Suprapubic skin (tissue), 4 donors: Measurements from ENCODE around the gene TMEM178B. TPM values are rescaled to one million over a fixed set of nuclear protein-coding genes. Genes with fewer than 3 reads are reported as not detected.
"Not testable (repeated sequence)": the region's sequence is repeated elsewhere in the genome, so short reads cannot be mapped to it uniquely, and the experiment has no call there.

ENCODE experiments used
- DNase-seq, 2 donors: peaks; one replicate each; pipeline ENCODE4 v3.0.0-alpha.2; 2019; ENCODE audit warnings: low spot score in 2 of 2
- H3K27ac ChIP-seq: fragments of 200-600 bp; sonication (generic); one replicate; pipeline ENCODE4 v1.5.1; 2019
- H3K27me3 ChIP-seq: fragments of 200-600 bp; sonication (generic); one replicate; pipeline ENCODE4 v1.5.1; 2019
- H3K36me3 ChIP-seq: fragments of 200-600 bp; sonication (generic); one replicate; pipeline ENCODE4 v1.5.1; 2019
- H3K4me1 ChIP-seq: fragments of 200-600 bp; sonication (generic); one replicate; pipeline ENCODE4 v1.5.1; 2019
- H3K4me3 ChIP-seq: fragments of 200-600 bp; sonication (generic); one replicate; pipeline ENCODE4 v1.5.1; 2019; ENCODE audit warnings: mild to moderate bottlenecking
- H3K9me3 ChIP-seq: fragments of 200-600 bp; sonication (generic); one replicate; pipeline ENCODE4 v1.5.1; 2019
- CTCF ChIP-seq, 2 donors: fragments of 200-600 bp in 1 of 2; fragments of 450-650 bp in 1 of 2; sonication (generic) in 1 of 2; IDR thresholded peaks; one replicate each; pipeline ENCODE4 v1.5.1; 2016 to 2019; ENCODE audit warnings: antibody characterized with exemption in 2 of 2, mild to moderate bottlenecking in 1 of 2, moderate library complexity in 1 of 2
- EP300 ChIP-seq: sonication (generic); formaldehyde crosslinking; IDR thresholded peaks from one replicate; pipeline ENCODE4 v1.6.1; 2017; ENCODE audit warnings: antibody characterized with exemption
- POLR2A ChIP-seq, 2 donors: fragments of 450-650 bp; IDR thresholded peaks; one replicate each; pipeline ENCODE4 v1.6.1; 2017; ENCODE audit warnings: antibody characterized with exemption in 2 of 2, mild to moderate bottlenecking in 2 of 2, moderate library complexity in 2 of 2
- POLR2AphosphoS5 ChIP-seq, 3 donors: sonication (generic); formaldehyde crosslinking; IDR thresholded peaks; one replicate each; pipeline ENCODE4 v1.6.1; 2017; ENCODE audit warnings: antibody characterized with exemption in 3 of 3
- WGBS: methylation state at CpG from one replicate; pipeline ENCODE4 v1.1.5; 2018; 5-methylcytosine and 5-hydroxymethylcytosine counted together
- total RNA-seq, 4 donors: library from RNA; depleted of rRNA; stranded (reverse); fragments of >200 nt; gene quantifications; one replicate each; pipeline ENCODE4 v1.1.0, GENCODE V29; 2016

The TMEM178B gene
- 1 to 10 TPM in 1 of 4 donors, under 1 TPM in 3; 0.34 to 1.6 (median 0.72) TPM for total RNA-seq

GRCh38 chr7:141073641-141074161 lies at the start of gene TMEM178B:
TSS of gene TMEM178B (plus strand) at chr7:141074064.
- 0% methylated on average over 1 of the region's 47 CpGs for WGBS
- peak within 1 kb of the TSS; percentile 59 for H3K4me3 ChIP-seq
- no peak within 1 kb of the TSS for H3K27ac ChIP-seq
- peaks cover 42% of the 10 kb centered on the region for H3K4me1 ChIP-seq
- H3K36me3 ChIP-seq = no peaks in the 10 kb centered on the region
- TF ChIP-seq EP300 = no peak
- H3K9me3 ChIP-seq = no peaks in the 10 kb centered on the region
- peaks cover 67% of the 10 kb centered on the region for H3K27me3 ChIP-seq
- no peak for DNase-seq

- Histone ChIP-seq H3K27ac (no peak overlapping the region), H3K9me3 (peaks cover 2% of the 10 kb centered on the region), H3K27me3 (peaks cover 6% of the 10 kb centered on the region), H3K4me1 (no peaks in the 10 kb centered on the region), H3K36me3 (no peaks in the 10 kb centered on the region), H3K4me3 (no peak overlapping the region)
- WGBS = 88% methylated on average over 1 of the region's 1 CpG
- no peak for DNase-seq
- no peak for TF ChIP-seq POLR2AphosphoS5 (IDR thresholded peaks at IDR 0.05)
- no peak for TF ChIP-seq EP300
- no peak for TF ChIP-seq POLR2A (IDR thresholded peaks at IDR 0.05)
- TF ChIP-seq CTCF (IDR thresholded peaks at IDR 0.05) = no peak
Measured at GRCh38 chr7:141024668-141025067, 49.2 kb upstream of the TMEM178B start.

DNA sequence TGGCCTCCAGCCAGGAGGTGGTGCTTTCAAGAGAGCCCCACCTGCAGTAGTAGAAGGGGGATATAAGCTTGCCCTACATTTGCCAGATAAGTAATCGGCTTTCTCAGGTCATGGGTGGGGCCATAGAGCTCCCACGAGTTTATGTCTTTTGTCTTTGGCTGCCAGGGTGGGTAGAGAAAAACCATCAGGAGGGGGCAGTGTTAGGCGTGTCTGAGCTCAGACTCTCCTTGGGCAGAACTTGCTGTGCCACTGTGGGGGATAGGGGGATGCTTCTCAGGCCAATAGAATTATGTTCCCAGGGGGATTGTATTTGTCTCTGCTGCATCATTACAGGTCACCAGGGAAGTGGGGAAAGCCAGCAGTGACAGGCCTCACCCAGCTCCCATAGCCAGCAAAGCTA lies 46.8 kb upstream of the TMEM178B start:
- H3K9me3 ChIP-seq = peaks cover 2% of the 10 kb centered on the region
- H3K27me3 ChIP-seq = no peaks in the 10 kb centered on the region
- TF ChIP-seq CTCF (IDR thresholded peaks at IDR 0.05) (no peak), POLR2AphosphoS5 (IDR thresholded peaks at IDR 0.05) (no peak), EP300 (no peak), POLR2A (IDR thresholded peaks at IDR 0.05) (no peak)
- no peak overlapping the region for H3K4me3 ChIP-seq
- DNase-seq = no peak
- no peak overlapping the region for H3K27ac ChIP-seq
- 68% methylated on average over 3 of the region's 3 CpGs for WGBS
- H3K4me1 ChIP-seq = no peaks in the 10 kb centered on the region
- H3K36me3 ChIP-seq = no peaks in the 10 kb centered on the region

- WGBS = 85% methylated on average over 3 of the region's 3 CpGs
- Histone ChIP-seq H3K36me3 (no peaks in the 10 kb centered on the region), H3K9me3 (peaks cover 2% of the 10 kb centered on the region), H3K4me3 (no peak overlapping the region), H3K27ac (no peak overlapping the region), H3K4me1 (no peaks in the 10 kb centered on the region), H3K27me3 (no peaks in the 10 kb centered on the region)
- no peak for DNase-seq
- TF ChIP-seq CTCF (IDR thresholded peaks at IDR 0.05) (no peak), POLR2A (IDR thresholded peaks at IDR 0.05) (no peak)
Measured at GRCh38 chr7:141028767-141029166, 45.1 kb upstream of the TMEM178B start.

DNA sequence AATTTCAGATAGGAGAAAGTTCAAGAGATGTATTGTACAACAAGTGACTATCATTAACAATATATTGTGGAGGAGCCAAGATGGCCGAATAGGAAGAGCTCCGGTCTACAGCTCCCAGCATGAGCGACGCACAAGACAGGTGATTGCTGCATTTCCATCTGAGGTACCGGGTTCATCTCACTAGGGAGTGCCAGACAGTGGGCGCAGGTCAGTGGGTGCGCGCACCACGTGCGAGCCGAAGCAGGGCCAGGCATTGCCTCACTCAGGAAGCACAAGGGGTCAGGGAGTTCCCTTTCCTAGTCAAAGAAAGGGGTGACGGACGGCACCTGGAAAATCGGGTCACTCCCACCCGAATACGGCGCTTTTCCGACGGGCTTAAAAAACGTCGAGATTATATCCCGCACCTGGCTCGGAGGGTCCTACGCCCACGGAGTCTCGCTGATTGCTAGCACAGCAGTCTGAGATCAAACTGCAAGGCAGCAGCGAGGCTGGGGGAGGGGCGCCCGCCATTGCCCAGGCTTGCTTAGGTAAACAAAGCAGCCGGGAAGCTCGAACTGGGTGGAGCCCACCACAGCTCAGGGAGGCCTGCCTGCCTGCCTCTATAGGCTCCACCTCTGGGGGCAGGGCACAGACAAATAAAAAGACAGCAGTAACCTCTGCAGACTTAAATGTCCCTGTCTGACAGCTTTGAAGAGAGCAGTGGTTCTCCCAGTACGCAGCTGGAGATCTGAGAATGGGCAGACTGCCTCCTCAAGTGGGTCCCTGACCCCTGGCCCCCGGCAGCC lies 41.1 kb upstream of the TMEM178B start:
- not testable (repeated sequence) for DNase-seq, H3K27me3 ChIP-seq, H3K4me3 ChIP-seq, H3K9me3 ChIP-seq, H3K36me3 ChIP-seq, H3K4me1 ChIP-seq, H3K27ac ChIP-seq
- WGBS = 81% methylated on average over 27 of the region's 33 CpGs

- H3K27ac ChIP-seq, H3K4me3 ChIP-seq, H3K4me1 ChIP-seq, H3K36me3 ChIP-seq, H3K27me3 ChIP-seq, H3K9me3 ChIP-seq, DNase-seq: not testable (repeated sequence)
- WGBS = 96% methylated on average over 3 of the region's 3 CpGs
Measured at GRCh38 chr7:141038100-141038499, 35.8 kb upstream of the TMEM178B start.

- DNase-seq = no peak
- Histone ChIP-seq H3K27ac (no peak overlapping the region), H3K4me3 (no peak overlapping the region), H3K36me3 (no peaks in the 10 kb centered on the region), H3K27me3 (no peaks in the 10 kb centered on the region), H3K4me1 (no peaks in the 10 kb centered on the region), H3K9me3 (no peaks in the 10 kb centered on the region)
- TF ChIP-seq EP300 = no peak
- TF ChIP-seq POLR2AphosphoS5 (IDR thresholded peaks at IDR 0.05) = no peak
- no peak for TF ChIP-seq POLR2A (IDR thresholded peaks at IDR 0.05)
- TF ChIP-seq CTCF (IDR thresholded peaks at IDR 0.05) = no peak
- WGBS = 59% methylated on average over 3 of the region's 3 CpGs
Measured at GRCh38 chr7:141039376-141039775, 34.5 kb upstream of the TMEM178B start.
